IMR-90 (cell line): ENCODE results near the gene MON2. TPM values are rescaled to one million over a fixed set of nuclear protein-coding genes. Genes with fewer than 3 reads are reported as not detected.

Experiments used
- ATAC-seq: fragments of 200-7000 bp; cut with Tn5 transposase; 2 replicates; pipeline ENCODE4 v1.9.1; 2020; ENCODE audit warnings: low read depth, mild to moderate bottlenecking, moderate library complexity
- BruUV-seq: library from RNA; stranded (reverse); fragments of 400-500 nt; replicated peaks from 2 replicates; lab custom pipeline; 2021; lab: Mats Ljungman, UMichigan
- CTCF ChIA-PET: fragments of 300-600 bp; formaldehyde crosslinking; extraction: SDS; loops from one replicate; lab custom pipeline; 2021; ENCODE audit warnings: antibody characterized with exemption; lab: Yijun Ruan, JAX
- POLR2A ChIA-PET: fragments of 300-600 bp; sonication (Branson Sonifier 250); formaldehyde crosslinking; loops from one replicate; lab custom pipeline; 2022; ENCODE audit warnings: antibody characterized with exemption; ENCODE audit not compliant: unreplicated experiment; lab: Charles Lee
- DNase-seq: peaks from one replicate; pipeline ENCODE4 v3.0.0; 2013
- H2AFZ ChIP-seq: replicated peaks from 2 replicates; pipeline ENCODE3; 2013; ENCODE audit warnings: low read length, mild to moderate bottlenecking; ENCODE audit not compliant: poor library complexity
- H2AK5ac ChIP-seq: 2 replicates; pipeline ENCODE4 v1.6.1; 2013; ENCODE audit warnings: low read depth, low read length, inconsistent platforms
- H2AK9ac ChIP-seq: replicated peaks from 2 replicates; pipeline ENCODE3; 2013; ENCODE audit warnings: mild to moderate bottlenecking, low read depth, low read length, moderate library complexity; ENCODE audit not compliant: poor library complexity
- H2BK120ac ChIP-seq: 2 replicates; pipeline ENCODE4 v1.6.1; 2013; ENCODE audit warnings: low read depth, low read length, inconsistent platforms
- H2BK15ac ChIP-seq: 3 replicates; pipeline ENCODE4 v1.6.1; 2013; ENCODE audit warnings: low read depth, low read length, inconsistent platforms
- H2BK20ac ChIP-seq: 2 replicates; pipeline ENCODE4 v1.6.1; 2013; ENCODE audit warnings: low read depth, mild to moderate bottlenecking, inconsistent platforms, low read length, moderate library complexity
- H2BK5ac ChIP-seq: 2 replicates; pipeline ENCODE4 v1.6.1; 2013; ENCODE audit warnings: mild to moderate bottlenecking, low read depth, low read length, inconsistent platforms; ENCODE audit not compliant: poor library complexity, severe bottlenecking
- H3K14ac ChIP-seq: replicated peaks from 2 replicates; pipeline ENCODE4 v1.6.1; 2013; ENCODE audit warnings: low read depth, low read length, inconsistent platforms
- H3K18ac ChIP-seq: 2 replicates; pipeline ENCODE4 v1.6.1; 2013; ENCODE audit warnings: low read depth, low read length, control low read depth
- H3K23ac ChIP-seq: 2 replicates; pipeline ENCODE4 v1.6.1; 2013; ENCODE audit warnings: low read depth, low read length, inconsistent platforms
- H3K27ac ChIP-seq: 2 replicates; pipeline ENCODE4 v1.5.1; 2013; ENCODE audit warnings: mild to moderate bottlenecking, control low read depth, low read length; ENCODE audit not compliant: insufficient read depth
- H3K27me3 ChIP-seq: 2 replicates; pipeline ENCODE4 v1.6.1; 2013; ENCODE audit warnings: low read length; ENCODE audit not compliant: control insufficient read depth, insufficient read depth
- H3K36me3 ChIP-seq: 2 replicates; pipeline ENCODE4 v1.6.1; 2013; ENCODE audit warnings: low read length, mixed read lengths; ENCODE audit not compliant: control insufficient read depth, insufficient read depth
- H3K4ac ChIP-seq: 2 replicates; pipeline ENCODE4 v1.6.1; 2013; ENCODE audit warnings: low read depth, low read length, inconsistent platforms
- H3K4me1 ChIP-seq: 2 replicates; pipeline ENCODE4 v1.6.1; 2013; ENCODE audit warnings: low read length, mixed read lengths; ENCODE audit not compliant: control insufficient read depth, insufficient read depth
- H3K4me2 ChIP-seq: 2 replicates; pipeline ENCODE4 v1.6.1; 2013; ENCODE audit warnings: low read depth, mild to moderate bottlenecking, control low read depth, low read length, moderate library complexity
- H3K4me3 ChIP-seq: 2 replicates; pipeline ENCODE4 v1.5.1; 2013; ENCODE audit warnings: low read depth, mild to moderate bottlenecking, control low read depth, low read length, moderate library complexity; ENCODE audit not compliant: insufficient read depth
- H3K56ac ChIP-seq: 2 replicates; pipeline ENCODE4 v1.6.1; 2013; ENCODE audit warnings: low read length, inconsistent platforms; ENCODE audit not compliant: insufficient read depth; ENCODE audit errors: extremely low read depth
- H3K79me1 ChIP-seq, 2 experiments: 2 replicates each; pipeline ENCODE4 v1.6.1; 2013; ENCODE audit warnings: low read length in 2 of 2, inconsistent platforms in 1 of 2, low read depth in 1 of 2
- H3K9ac ChIP-seq: 2 replicates; pipeline ENCODE4 v1.6.1; 2013; ENCODE audit warnings: low read depth, low read length, control low read depth
- H3K9me1 ChIP-seq: 2 replicates; pipeline ENCODE4 v1.6.1; 2013; ENCODE audit warnings: low read length, inconsistent platforms; ENCODE audit not compliant: insufficient read depth
- H3K9me3 ChIP-seq: 2 replicates; pipeline ENCODE4 v1.6.1; 2013; ENCODE audit warnings: low read length; ENCODE audit not compliant: control insufficient read depth, insufficient read depth
- H4K20me1 ChIP-seq: 2 replicates; pipeline ENCODE4 v1.6.1; 2013; ENCODE audit warnings: low read length, inconsistent platforms; ENCODE audit not compliant: insufficient read depth
- H4K5ac ChIP-seq: 2 replicates; pipeline ENCODE4 v1.6.1; 2013; ENCODE audit warnings: mild to moderate bottlenecking, low read depth, low read length, control low read depth
- H4K8ac ChIP-seq, 2 experiments: 2 replicates each; pipeline ENCODE4 v1.6.1; 2013; ENCODE audit warnings: low read depth in 2 of 2, low read length in 2 of 2, control low read depth in 1 of 2, inconsistent platforms in 1 of 2
- H4K91ac ChIP-seq: 2 replicates; pipeline ENCODE4 v1.6.1; 2013; ENCODE audit warnings: low read depth, low read length, inconsistent platforms; ENCODE audit not compliant: insufficient read depth
- BHLHE40 ChIP-seq: fragments of 150-350 bp; IDR thresholded peaks from 2 replicates; pipeline ENCODE4 v1.6.1; 2016; ENCODE audit warnings: mild to moderate bottlenecking, low read depth, low read length
- CEBPB ChIP-seq: IDR thresholded peaks from 2 replicates; pipeline ENCODE4 v1.6.1; 2012; ENCODE audit warnings: low read depth, low read length, improper control_type of control experiment
- CHD1 ChIP-seq: IDR thresholded peaks from 2 replicates; pipeline ENCODE4 v1.6.1; 2012; ENCODE audit warnings: low read depth, low read length, improper control_type of control experiment
- CTCF ChIP-seq: conservative IDR thresholded peaks from 2 replicates; pipeline ENCODE4 v1.5.1; 2012; ENCODE audit warnings: mild to moderate bottlenecking, low read depth, low read length, improper control_type of control experiment
- ELK1 ChIP-seq: fragments of 150-350 bp; IDR thresholded peaks from 2 replicates; pipeline ENCODE4 v1.6.1; 2016; ENCODE audit warnings: low read depth, mild to moderate bottlenecking, low read length, moderate library complexity, borderline replicate concordance
- FOS ChIP-seq: fragments of 150-350 bp; IDR thresholded peaks from 2 replicates; pipeline ENCODE4 v1.6.1; 2016; ENCODE audit warnings: low read depth, low read length
- MAFK ChIP-seq: IDR thresholded peaks from 2 replicates; pipeline ENCODE4 v1.6.1; 2012; ENCODE audit warnings: low read depth, low read length, improper control_type of control experiment
- MAZ ChIP-seq: IDR thresholded peaks from 2 replicates; pipeline ENCODE4 v1.6.1; 2012; ENCODE audit warnings: low read depth, mild to moderate bottlenecking, low read length, improper control_type of control experiment, moderate library complexity, borderline replicate concordance
- MXI1 ChIP-seq: IDR thresholded peaks from 2 replicates; pipeline ENCODE4 v1.6.1; 2012; ENCODE audit warnings: low read depth, mild to moderate bottlenecking, low read length, moderate library complexity, borderline replicate concordance
- NFE2L2 ChIP-seq: fragments of 150-350 bp; IDR thresholded peaks from 2 replicates; pipeline ENCODE4 v1.6.1; 2016; ENCODE audit warnings: low read depth, mild to moderate bottlenecking, low read length
- POLR2A ChIP-seq: IDR thresholded peaks from 2 replicates; pipeline ENCODE4 v1.6.1; 2012; ENCODE audit warnings: mild to moderate bottlenecking, low read depth, low read length
- RAD21 ChIP-seq: IDR thresholded peaks from 2 replicates; pipeline ENCODE4 v1.6.1; 2012; ENCODE audit warnings: low read length, improper control_type of control experiment
- RCOR1 ChIP-seq: IDR thresholded peaks from 2 replicates; pipeline ENCODE4 v1.6.1; 2012; ENCODE audit warnings: mild to moderate bottlenecking, low read length, improper control_type of control experiment; ENCODE audit not compliant: insufficient replicate concordance
- RFX5 ChIP-seq: IDR thresholded peaks from 2 replicates; pipeline ENCODE4 v1.8.0; 2012; ENCODE audit warnings: low read depth, mild to moderate bottlenecking, low read length, moderate library complexity
- SMC3 ChIP-seq: fragments of 150-350 bp; IDR thresholded peaks from 2 replicates; pipeline ENCODE4 v1.6.1; 2016; ENCODE audit warnings: low read depth, mild to moderate bottlenecking, antibody characterized with exemption, low read length, moderate library complexity
- USF2 ChIP-seq: fragments of 150-350 bp; IDR thresholded peaks from 2 replicates; pipeline ENCODE4 v1.6.1; 2017; ENCODE audit warnings: mild to moderate bottlenecking, antibody characterized with exemption, low read length, low read depth
- WGBS, 2 experiments: methylation state at CpG; one replicate each; pipeline versions ENCODE4 v1.1.5 to v1.1.7; 2013; ENCODE audit warnings: missing lambda C conversion rate in 2 of 2; ENCODE audit not compliant: insufficient read length in 1 of 2; ENCODE audit errors: extremely low coverage in 2 of 2; 5-methylcytosine and 5-hydroxymethylcytosine counted together
- dilution Hi-C: fragments of 300-500 bp; cut with HindIII; formaldehyde crosslinking; loops from one replicate; pipeline ENCODE4 v1.14.3; 2018; ENCODE audit warnings: low sequenced_read_pairs; ENCODE audit not compliant: unreplicated experiment
- in situ Hi-C: fragments of 300-500 bp; cut with MboI; formaldehyde crosslinking; loops from 3 replicates; pipeline ENCODE4 v1.14.3; 2019; ENCODE audit warnings: low sequenced_read_pairs, inconsistent platforms, mixed read lengths
- intact Hi-C: fragments of 100-400 bp; cut with micrococcal nuclease; formaldehyde crosslinking; loops from 2 replicates; pipeline ENCODE4 v1.10.0; 2022
- polyA plus RNA-seq, 3 experiments: library from polyadenylated mRNA; depleted of rRNA; stranded (reverse); fragments of >200 nt; gene quantifications; 2 replicates each; pipeline ENCODE4 v1.2.3, GENCODE V29; 2012; ENCODE audit warnings: low replicate concordance in 1 of 3
- total RNA-seq: library from RNA; depleted of rRNA; stranded (reverse); fragments of >200 nt; gene quantifications from 2 replicates; pipeline ENCODE4 v1.2.3, GENCODE V29; 2012

Gene MON2
- total and polyA plus RNA-seq, 2 of the 4 experiments (the other 2 are of a cell fraction): 13.2 to 39.3 TPM

GRCh38 chr12:62584619-62585018 lies 118.0 kb downstream of the MON2 start:
- Histone ChIP-seq H3K27ac (no peak overlapping the region), H4K8ac (no peak overlapping the region), H2BK5ac (no peak overlapping the region), H3K4me3 (no peak overlapping the region), H2AFZ (no peak overlapping the region), H2BK15ac (no peak overlapping the region), H3K27me3 (no peaks in the 10 kb centered on the region), H3K36me3 (peaks cover 7% of the 10 kb centered on the region), H2BK120ac (no peak overlapping the region), H3K9me1 (no peaks in the 10 kb centered on the region), H3K14ac (no peak overlapping the region), H3K4me1 (peaks cover 5% of the 10 kb centered on the region), H3K9ac (no peak overlapping the region), H2AK5ac (no peak overlapping the region), H3K23ac (no peak overlapping the region), H2BK20ac (no peak overlapping the region), H3K18ac (no peak overlapping the region), H4K20me1 (no peaks in the 10 kb centered on the region), H3K79me1 (no peaks in the 10 kb centered on the region), H3K56ac (no peak overlapping the region), H4K91ac (no peak overlapping the region), H2AK9ac (no peak overlapping the region), H3K9me3 (no peaks in the 10 kb centered on the region), H4K5ac (no peak overlapping the region), H3K4ac (no peak overlapping the region), H3K4me2 (no peak overlapping the region)
- CTCF ChIA-PET: no interaction called here
- no TSS peak for BruUV-seq
- TF ChIP-seq RAD21: no peak
- TF ChIP-seq NFE2L2: no peak
- no peak for TF ChIP-seq RCOR1
- TF ChIP-seq MAFK: no peak
- TF ChIP-seq SMC3: no peak
- no peak for TF ChIP-seq POLR2A
- TF ChIP-seq USF2: no peak
- no peak for TF ChIP-seq ELK1
- no peak for TF ChIP-seq RFX5
- TF ChIP-seq CEBPB: no peak
- TF ChIP-seq MAZ: no peak
- no peak for TF ChIP-seq MXI1
- TF ChIP-seq CTCF: no peak
- TF ChIP-seq FOS: no peak
- no peak for TF ChIP-seq BHLHE40
- TF ChIP-seq CHD1: no peak
- DNase-seq (no peak), ATAC-seq (no peak)
- in situ Hi-C loops: loop anchor here (5.0 to 25.0 kb wide), 2 partner anchors 208 to 478 kb away; no protein-coding TSS in a partner anchor
- intact Hi-C loops: loop anchor here (10.0 kb wide), 1 partner anchor 350 kb away; the partner anchor contains the start of gene PPM1H
- POLR2A ChIA-PET: no interaction called here
- dilution Hi-C loops: loop anchor here (25.0 kb wide), 1 partner anchor 203 kb away; no protein-coding TSS in a partner anchor
- 100% methylated on average over 3 of the region's 4 CpGs; no CpG with 5 or more reads in 1 of the 2 experiments for WGBS, 2 experiments
